H1 (cell line): ENCODE data around the gene GOLGA1. TPM values are rescaled to one million over a fixed set of nuclear protein-coding genes. Genes with fewer than 3 reads are reported as not detected.
A peak's percentile ranks its signal among the peaks of the same experiment; 100 is the strongest.

Experiments used
- CTCF ChIA-PET: fragments of 300-600 bp; sonication (Branson Sonifier 250); formaldehyde crosslinking; loops from one replicate; lab custom pipeline; 2021; ENCODE audit not compliant: partially characterized antibody; lab: Charles Lee
- POLR2A ChIA-PET: fragments of 300-600 bp; sonication (Branson Sonifier 250); formaldehyde crosslinking; loops from one replicate; lab custom pipeline; 2021; ENCODE audit warnings: inconsistent platforms; ENCODE audit not compliant: partially characterized antibody; lab: Charles Lee
- DNase-seq, 2 experiments: peaks; one replicate each; pipeline versions ENCODE4 v3.0.0 to v3.0.0-alpha.2; 2010 to 2022; ENCODE audit warnings: low spot score in 2 of 2, low read depth in 1 of 2, mixed read lengths in 1 of 2
- FAIRE-seq: peaks from 2 replicates; lab custom pipeline; 2011; peaks lifted over from hg19 to GRCh38; lab: Jason Lieb, UNC
- H2AFZ ChIP-seq: 2 replicates; pipeline ENCODE4 v1.8.1; 2012; ENCODE audit warnings: low read length, inconsistent platforms
- H2AK5ac ChIP-seq: 2 replicates; pipeline ENCODE4 v1.6.1; 2013; ENCODE audit warnings: low read depth, low read length
- H2BK120ac ChIP-seq: replicated peaks from 2 replicates; pipeline ENCODE3; 2013; ENCODE audit warnings: low read depth, low read length, inconsistent platforms
- H2BK12ac ChIP-seq: 2 replicates; pipeline ENCODE4 v1.6.1; 2013; ENCODE audit warnings: low read depth, low read length
- H2BK15ac ChIP-seq: 2 replicates; pipeline ENCODE4 v1.6.1; 2013; ENCODE audit warnings: low read length
- H2BK20ac ChIP-seq: 2 replicates; pipeline ENCODE4 v1.6.1; 2013; ENCODE audit warnings: low read length
- H2BK5ac ChIP-seq: 2 replicates; pipeline ENCODE4 v1.6.1; 2013; ENCODE audit warnings: low read depth, low read length
- H3K14ac ChIP-seq: 2 replicates; pipeline ENCODE4 v1.6.1; 2013; ENCODE audit warnings: inconsistent platforms; ENCODE audit not compliant: insufficient read length
- H3K18ac ChIP-seq: 2 replicates; pipeline ENCODE4 v1.6.1; 2013; ENCODE audit warnings: low read length; ENCODE audit errors: extremely low read depth
- H3K23ac ChIP-seq: 2 replicates; pipeline ENCODE4 v1.6.1; 2013; ENCODE audit warnings: inconsistent platforms; ENCODE audit not compliant: insufficient read length
- H3K23me2 ChIP-seq: 2 replicates; pipeline ENCODE4 v1.6.1; 2013; ENCODE audit warnings: low read depth, low read length
- H3K27ac ChIP-seq: 2 replicates; pipeline ENCODE4 v1.6.1; 2011; ENCODE audit warnings: low read depth, low read length, inconsistent platforms
- H3K27me3 ChIP-seq, 4 experiments: replicated peaks in 1 of 4; 1 replicate in 1 of 4; 2 replicates in 3 of 4; pipeline versions ENCODE4 v1.6.1 to v1.8.1; 2011 to 2013; ENCODE audit warnings: low read length in 3 of 4, mild to moderate bottlenecking in 3 of 4, inconsistent platforms in 2 of 4, mixed read lengths in 2 of 4, moderate library complexity in 1 of 4; ENCODE audit not compliant: control insufficient read depth in 3 of 4, insufficient read depth in 3 of 4; ENCODE audit errors: extremely low read depth in 1 of 4
- H3K36me3 ChIP-seq, 4 experiments: 2 replicates each; pipeline versions ENCODE4 v1.6.1 to v1.8.1; 2011 to 2013; ENCODE audit warnings: mild to moderate bottlenecking in 4 of 4, low read length in 3 of 4, moderate library complexity in 2 of 4, control low read depth in 1 of 4, inconsistent platforms in 1 of 4; ENCODE audit not compliant: insufficient read depth in 4 of 4, control insufficient read depth in 2 of 4
- H3K4ac ChIP-seq: replicated peaks from 2 replicates; pipeline ENCODE3; 2013; ENCODE audit warnings: low read length, low read depth, mixed read lengths, inconsistent platforms; ENCODE audit not compliant: insufficient read length
- H3K4me1 ChIP-seq, 4 experiments: replicated peaks in 1 of 4; 1 replicate in 1 of 4; 2 replicates in 3 of 4; pipeline versions ENCODE4 v1.6.1 to v1.8.1; 2011 to 2013; ENCODE audit warnings: low read length in 3 of 4, inconsistent platforms in 2 of 4, mixed read lengths in 1 of 4; ENCODE audit not compliant: insufficient read depth in 4 of 4, control insufficient read depth in 3 of 4
- H3K4me2 ChIP-seq, 2 experiments: 2 replicates each; pipeline versions ENCODE4 v1.6.1 to v1.8.1; 2011 to 2013; ENCODE audit warnings: low read depth in 2 of 2, low read length in 2 of 2, control low read depth in 1 of 2, inconsistent platforms in 1 of 2, mild to moderate bottlenecking in 1 of 2; ENCODE audit not compliant: insufficient read depth in 1 of 2
- H3K4me3 ChIP-seq, 4 experiments: fragments of 200-600, 300-600 bp in 1 of 4; sonication (generic), shearing (Covaris generic), sonication (Bioruptor Twin) in 1 of 4; 2 replicates each; pipeline versions ENCODE4 v1.5.1 to v1.8.1; 2011 to 2016; ENCODE audit warnings: low read length in 4 of 4, low read depth in 3 of 4, control low read depth in 2 of 4, inconsistent platforms in 2 of 4, mild to moderate bottlenecking in 2 of 4, mixed read lengths in 1 of 4, moderate library complexity in 1 of 4; ENCODE audit not compliant: insufficient read depth in 2 of 4; ENCODE audit errors: extremely low read depth in 1 of 4
- H3K56ac ChIP-seq: replicated peaks from 2 replicates; pipeline ENCODE3; 2013; ENCODE audit warnings: low read depth, mild to moderate bottlenecking, mixed read lengths, low read length, inconsistent platforms; ENCODE audit not compliant: insufficient read length
- H3K79me1 ChIP-seq: 2 replicates; pipeline ENCODE4 v1.6.1; 2013; ENCODE audit warnings: low read depth, low read length, control low read depth
- H3K79me2 ChIP-seq, 2 experiments: 2 replicates each; pipeline versions ENCODE4 v1.6.1 to v1.8.1; 2012 to 2013; ENCODE audit warnings: low read length in 2 of 2, mild to moderate bottlenecking in 2 of 2, inconsistent platforms in 1 of 2; ENCODE audit not compliant: insufficient read depth in 2 of 2, control insufficient read depth in 1 of 2
- H3K9ac ChIP-seq, 4 experiments: replicated peaks in 1 of 4; 1 replicate in 1 of 4; 2 replicates in 3 of 4; pipeline versions ENCODE4 v1.6.1 to v1.8.1; 2011 to 2013; ENCODE audit warnings: low read depth in 3 of 4, low read length in 3 of 4, control low read depth in 2 of 4, mild to moderate bottlenecking in 2 of 4, moderate library complexity in 2 of 4, inconsistent platforms in 1 of 4; ENCODE audit errors: extremely low read depth in 1 of 4
- H3K9me3 ChIP-seq, 2 experiments: 2 replicates each; pipeline versions ENCODE4 v1.6.1 to v1.8.1; 2012 to 2013; ENCODE audit warnings: mild to moderate bottlenecking in 2 of 2, moderate library complexity in 2 of 2, control low read depth in 1 of 2, inconsistent platforms in 1 of 2, low read depth in 1 of 2, low read length in 1 of 2, mixed read lengths in 1 of 2; ENCODE audit not compliant: insufficient read depth in 2 of 2
- H4K20me1 ChIP-seq, 2 experiments: replicated peaks in 1 of 2; 2 replicates each; pipeline versions ENCODE3 to v1.8.1; 2011 to 2013; ENCODE audit warnings: inconsistent platforms in 2 of 2, low read length in 2 of 2, mild to moderate bottlenecking in 1 of 2; ENCODE audit not compliant: insufficient read depth in 2 of 2, control insufficient read depth in 1 of 2
- H4K5ac ChIP-seq: 2 replicates; pipeline ENCODE4 v1.6.1; 2013; ENCODE audit warnings: low read length, low read depth, mixed read lengths, inconsistent platforms; ENCODE audit not compliant: insufficient read length
- H4K8ac ChIP-seq: 2 replicates; pipeline ENCODE4 v1.8.0; 2013; ENCODE audit warnings: mild to moderate bottlenecking, moderate library complexity, low read length, inconsistent platforms; ENCODE audit not compliant: insufficient read depth; ENCODE audit errors: extremely low read depth
- H4K91ac ChIP-seq: replicated peaks from 2 replicates; pipeline ENCODE3; 2013; ENCODE audit warnings: low read length, mixed read lengths, inconsistent platforms; ENCODE audit not compliant: insufficient read length
- POLR2AphosphoS5 ChIP-seq: IDR thresholded peaks from 2 replicates; pipeline ENCODE4 v1.6.1; 2011; ENCODE audit warnings: low read depth, low read length
- WGBS, 2 experiments: shearing (Covaris generic) in 1 of 2; methylation state at CpG; one replicate each; pipeline versions ENCODE4 v1.1.6 to v1.1.7; 2013 to 2015; ENCODE audit warnings: low lambda C conversion rate in 2 of 2, mixed read lengths in 2 of 2, inconsistent platforms in 1 of 2, low coverage in 1 of 2, missing lambda C conversion rate in 1 of 2; ENCODE audit not compliant: insufficient replicate concordance in 2 of 2, insufficient coverage in 1 of 2, insufficient read length in 1 of 2; ENCODE audit errors: extremely low coverage in 1 of 2, missing lambda C conversion rate in 1 of 2; 5-methylcytosine and 5-hydroxymethylcytosine counted together
- polyA plus RNA-seq, 7 experiments: library from polyadenylated mRNA; depleted of rRNA in 3 of 7; stranded (reverse) in 5 of 7; unstranded in 2 of 7; fragments of >200 nt in 5 of 7; fragments of 200-250 nt in 2 of 7; gene quantifications; 1 replicate in 5 of 7; 2 replicates in 1 of 7; 4 replicates in 1 of 7; pipeline versions ENCODE4 v1.2.1 to v1.2.3, GENCODE V29; 2011 to 2013; ENCODE audit warnings: missing spikeins in 2 of 7, mixed read lengths in 2 of 7
- total RNA-seq: library from RNA; stranded (reverse); fragmentation: NEBNext Ultra II Directional; extraction: Animal tissue kit (Norgen Biotek cat#: 25700); gene quantifications from 2 replicates; pipeline ENCODE4 v1.2.1, GENCODE V29; 2021
- TF ChIP-seq, protein P1 (sequence below), 3 experiments: IDR thresholded peaks; 1 replicate in 2 of 3; 2 replicates in 1 of 3; pipeline versions ENCODE4 v1.5.1 to v1.6.1; 2011; ENCODE audit warnings: low read length in 3 of 3, mild to moderate bottlenecking in 3 of 3, inconsistent platforms in 2 of 3, low read depth in 1 of 3, moderate library complexity in 1 of 3; ENCODE audit not compliant: insufficient read depth in 1 of 3; ENCODE audit errors: control extremely low read depth in 1 of 3

The GOLGA1 gene
- total and polyA plus RNA-seq, 2 of the 8 experiments (the other 6 are each of a cell fraction or from before 2014, with no cell fraction given), result 4.8 to 6.5 TPM

DNA sequence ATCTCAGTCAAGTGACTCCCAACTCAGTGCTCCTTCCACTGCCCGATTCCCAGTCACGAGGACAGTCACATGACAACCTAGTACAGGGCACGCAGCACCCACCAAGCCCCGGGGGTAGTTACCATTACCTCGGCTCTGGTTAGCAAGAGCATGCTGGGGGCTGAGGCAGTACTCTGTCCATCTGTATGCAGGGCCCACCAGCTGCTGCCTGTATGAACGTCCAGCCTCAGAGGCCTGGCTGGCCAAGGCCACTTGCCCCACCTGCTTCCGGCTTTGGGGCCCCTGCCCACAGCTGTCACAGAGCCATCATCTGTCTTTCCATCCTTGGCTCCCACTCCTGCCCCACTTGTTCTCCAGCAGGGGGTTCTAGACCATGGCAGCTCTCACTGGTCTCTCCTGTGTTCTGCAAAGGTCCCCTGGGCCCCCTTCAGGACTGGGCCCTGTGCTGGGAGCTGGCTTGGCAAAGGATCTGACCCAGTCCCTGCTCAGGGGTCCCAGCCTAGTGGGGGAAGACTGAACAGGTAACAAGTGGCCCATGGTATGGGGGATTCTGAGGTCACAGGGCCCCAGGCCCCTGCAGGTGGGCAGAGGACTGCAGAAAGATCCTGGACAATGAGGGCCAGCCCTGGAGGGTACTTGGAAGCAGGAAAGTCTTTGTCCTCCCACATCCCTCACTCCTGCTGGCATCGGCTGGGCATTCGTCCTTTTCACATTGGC lies 82.4 kb downstream of the GOLGA1 start:
- FAIRE-seq, result no peak
- Histone ChIP-seq H3K4me3 (no peak overlapping the region), H4K5ac (no peak overlapping the region), H3K9me3 (no peaks in the 10 kb centered on the region), H2BK15ac (no peak overlapping the region), H2AK5ac (no peak overlapping the region), H3K27ac (no peak overlapping the region), H2BK12ac (no peak overlapping the region), H3K4me2 (peak overlapping the region in 1 of 2 experiments; percentile 86; a peak in 1 of 4 replicates), H2BK120ac (no peak overlapping the region), H3K56ac (no peak overlapping the region), H3K4me1 (peaks cover 0 to 10% (median 8%) of the 10 kb centered on the region in 4 experiments; a peak in 5 of 7 replicates), H4K91ac (no peak overlapping the region), H4K8ac (no peak overlapping the region), H3K27me3 (no peaks in the 10 kb centered on the region), H4K20me1 (peaks cover 39 to 46% of the 10 kb centered on the region in 2 experiments), H3K4ac (no peak overlapping the region), H3K14ac (no peak overlapping the region), H3K18ac (no peak overlapping the region), H3K36me3 (peaks cover 36 to 46% (median 40%) of the 10 kb centered on the region in 4 experiments), H2AFZ (no peak overlapping the region), H2BK20ac (no peak overlapping the region), H3K23ac (no peak overlapping the region), H2BK5ac (no peak overlapping the region), H3K23me2 (peaks cover 7% of the 10 kb centered on the region), H3K79me2 (peaks cover 16 to 33% of the 10 kb centered on the region in 2 experiments), H3K9ac (no peak overlapping the region), H3K79me1 (peaks cover 10% of the 10 kb centered on the region)
- DNase-seq, result no peak
- 89% methylated on average over 9 of the region's 9 CpGs; no CpG with 5 or more reads in 1 of the 2 experiments for WGBS, 2 experiments
- POLR2A ChIA-PET, result interaction anchor here (0.6 to 25.5 kb wide), 9 partner anchors 8 to 178 kb away, joined by 3 to 573 read pairs (median 4); partner anchors contain the start of genes NR6A1 and OLFML2A
- TF ChIP-seq, protein P1, sequence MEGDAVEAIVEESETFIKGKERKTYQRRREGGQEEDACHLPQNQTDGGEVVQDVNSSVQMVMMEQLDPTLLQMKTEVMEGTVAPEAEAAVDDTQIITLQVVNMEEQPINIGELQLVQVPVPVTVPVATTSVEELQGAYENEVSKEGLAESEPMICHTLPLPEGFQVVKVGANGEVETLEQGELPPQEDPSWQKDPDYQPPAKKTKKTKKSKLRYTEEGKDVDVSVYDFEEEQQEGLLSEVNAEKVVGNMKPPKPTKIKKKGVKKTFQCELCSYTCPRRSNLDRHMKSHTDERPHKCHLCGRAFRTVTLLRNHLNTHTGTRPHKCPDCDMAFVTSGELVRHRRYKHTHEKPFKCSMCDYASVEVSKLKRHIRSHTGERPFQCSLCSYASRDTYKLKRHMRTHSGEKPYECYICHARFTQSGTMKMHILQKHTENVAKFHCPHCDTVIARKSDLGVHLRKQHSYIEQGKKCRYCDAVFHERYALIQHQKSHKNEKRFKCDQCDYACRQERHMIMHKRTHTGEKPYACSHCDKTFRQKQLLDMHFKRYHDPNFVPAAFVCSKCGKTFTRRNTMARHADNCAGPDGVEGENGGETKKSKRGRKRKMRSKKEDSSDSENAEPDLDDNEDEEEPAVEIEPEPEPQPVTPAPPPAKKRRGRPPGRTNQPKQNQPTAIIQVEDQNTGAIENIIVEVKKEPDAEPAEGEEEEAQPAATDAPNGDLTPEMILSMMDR (IDR thresholded peaks at IDR 0.05; ENCODE audit: control extremely low read depth in 1 of 3, insufficient read depth in 1 of 3, low read depth in 1 of 3, low read length in 3 of 3), result no peak; a peak in 1 of 4 replicates
- TF ChIP-seq POLR2AphosphoS5, result peak; percentile 73; the same call in 1 of the 2 replicates
- CTCF ChIA-PET, result interaction anchor here (0.6 to 42.1 kb wide), 6 partner anchors 8 to 513 kb away, joined by 3 to 1529 read pairs (median 4); partner anchors contain the start of genes NR6A1 and OLFML2A
